ENCODE results near the gene CDKAL1. TPM values are rescaled to one million over a fixed set of nuclear protein-coding genes. Genes with fewer than 3 reads are reported as not detected.

Gene CDKAL1
- total RNA-seq, 2 donors from 2014 or later = 23.5 to 26.4 TPM

- DNase-seq = no peak
- no peaks in the 10 kb centered on the region for H3K27me3 ChIP-seq (ENCODE audit: control insufficient read depth, insufficient read depth, low read length, poor library complexity, severe bottlenecking)
- Mint-ChIP-seq H3K36me3 (ENCODE audit: low read depth) (peaks cover 2% of the 10 kb centered on the region), H3K4me3 (no peak overlapping the region), H3K27me3 (ENCODE audit: insufficient read depth) (no peaks in the 10 kb centered on the region), H3K9me3 (peaks cover 11% of the 10 kb centered on the region), H3K4me1 (peaks cover 31% of the 10 kb centered on the region), H3K27ac (no peak overlapping the region)
- H3K9ac ChIP-seq (ENCODE audit: extremely low read depth, low read length, poor library complexity, severe bottlenecking) = no peak overlapping the region
- H3K4me3 ChIP-seq (ENCODE audit: low read length) = no peak overlapping the region
- H3K27ac ChIP-seq (ENCODE audit: low read depth, low read length) = no peak overlapping the region
- no peaks in the 10 kb centered on the region for H3K36me3 ChIP-seq (ENCODE audit: control insufficient read depth, insufficient read depth, low read length)
- peaks cover 5% of the 10 kb centered on the region for H3K9me3 ChIP-seq (ENCODE audit: control insufficient read depth, low read length)
- peaks cover 9% of the 10 kb centered on the region for H3K4me1 ChIP-seq (ENCODE audit: control insufficient read depth, insufficient read depth, low read length)
- TF ChIP-seq CTCF (conservative IDR thresholded peaks at IDR 0.05) = no peak
- WGBS, 2 experiments (ENCODE audit: insufficient coverage in 1 of 2, insufficient read length in 1 of 2) = 100% methylated on average over 1 of the region's 1 CpG; no CpG with 5 or more reads in 1 of the 2 experiments
These were observed 347.1 kb downstream of the CDKAL1 start for GRCh38 chr6:20881365-20881764.

GRCh38 chr6:20882014-20882413 is 347.8 kb downstream of the CDKAL1 start:
- Mint-ChIP-seq H3K4me3 (no peak overlapping the region), H3K27me3 (ENCODE audit: insufficient read depth) (no peaks in the 10 kb centered on the region), H3K4me1 (peaks cover 24% of the 10 kb centered on the region), H3K27ac (no peak overlapping the region), H3K36me3 (ENCODE audit: low read depth) (peaks cover 2% of the 10 kb centered on the region), H3K9me3 (peaks cover 11% of the 10 kb centered on the region)
- TF ChIP-seq CTCF (conservative IDR thresholded peaks at IDR 0.05) = no peak
- no peak overlapping the region for H3K4me3 ChIP-seq (ENCODE audit: low read length)
- no peaks in the 10 kb centered on the region for H3K36me3 ChIP-seq (ENCODE audit: control insufficient read depth, insufficient read depth, low read length)
- no peaks in the 10 kb centered on the region for H3K27me3 ChIP-seq (ENCODE audit: control insufficient read depth, insufficient read depth, low read length, poor library complexity, severe bottlenecking)
- DNase-seq = no peak
- no peak overlapping the region for H3K9ac ChIP-seq (ENCODE audit: extremely low read depth, low read length, poor library complexity, severe bottlenecking)
- H3K4me1 ChIP-seq (ENCODE audit: control insufficient read depth, insufficient read depth, low read length) = peaks cover 8% of the 10 kb centered on the region
- H3K27ac ChIP-seq (ENCODE audit: low read depth, low read length) = no peak overlapping the region
- peaks cover 7% of the 10 kb centered on the region for H3K9me3 ChIP-seq (ENCODE audit: control insufficient read depth, low read length)
- 80 to 88% methylated on average over 4 to 5 of the region's 5 CpGs for WGBS, 2 experiments (ENCODE audit: insufficient coverage in 1 of 2, insufficient read length in 1 of 2)

- no peak for DNase-seq
- no peaks in the 10 kb centered on the region for H3K36me3 ChIP-seq (ENCODE audit: control insufficient read depth, insufficient read depth, low read length)
- H3K4me1 ChIP-seq (ENCODE audit: control insufficient read depth, insufficient read depth, low read length) = no peaks in the 10 kb centered on the region
- H3K36me3 Mint-ChIP-seq (ENCODE audit: low read depth) = peaks cover 11% of the 10 kb centered on the region
- H3K27ac ChIP-seq (ENCODE audit: low read depth, low read length) = no peak overlapping the region
- no peak overlapping the region for H3K9ac ChIP-seq (ENCODE audit: extremely low read depth, low read length, poor library complexity, severe bottlenecking)
- H3K4me3 Mint-ChIP-seq = no peak overlapping the region
- no peak for TF ChIP-seq CTCF (conservative IDR thresholded peaks at IDR 0.05)
- WGBS, 2 experiments (ENCODE audit: insufficient coverage in 1 of 2, insufficient read length in 1 of 2) = 93% methylated on average over 2 of the region's 2 CpGs; no CpG with 5 or more reads in 1 of the 2 experiments
- no peaks in the 10 kb centered on the region for H3K27me3 Mint-ChIP-seq (ENCODE audit: insufficient read depth)
- H3K9me3 ChIP-seq (ENCODE audit: control insufficient read depth, low read length) = peaks cover 12% of the 10 kb centered on the region
- peaks cover 2% of the 10 kb centered on the region for H3K4me1 Mint-ChIP-seq
- no peaks in the 10 kb centered on the region for H3K27me3 ChIP-seq (ENCODE audit: control insufficient read depth, insufficient read depth, low read length, poor library complexity, severe bottlenecking)
- H3K4me3 ChIP-seq (ENCODE audit: low read length) = no peak overlapping the region
- no peak overlapping the region for H3K27ac Mint-ChIP-seq
- peaks cover 26% of the 10 kb centered on the region for H3K9me3 Mint-ChIP-seq
These were observed 350.8 kb downstream of the CDKAL1 start for GRCh38 chr6:20885076-20885475.

Data from endodermal cell (in vitro differentiated cells).